HG03103 (cell line): ENCODE data around the gene SHROOM2.

Experiments
- ATAC-seq: cut with Tn5 transposase; IDR thresholded peaks from one replicate; pipeline ENCODE4 v1.9.1; 2021; ENCODE audit warnings: low read depth; ENCODE audit not compliant: unreplicated experiment

Gene SHROOM2

GRCh38 chrX:9860826-9861225 is 74.6 kb downstream of the SHROOM2 start:
- no peak for ATAC-seq

DNA sequence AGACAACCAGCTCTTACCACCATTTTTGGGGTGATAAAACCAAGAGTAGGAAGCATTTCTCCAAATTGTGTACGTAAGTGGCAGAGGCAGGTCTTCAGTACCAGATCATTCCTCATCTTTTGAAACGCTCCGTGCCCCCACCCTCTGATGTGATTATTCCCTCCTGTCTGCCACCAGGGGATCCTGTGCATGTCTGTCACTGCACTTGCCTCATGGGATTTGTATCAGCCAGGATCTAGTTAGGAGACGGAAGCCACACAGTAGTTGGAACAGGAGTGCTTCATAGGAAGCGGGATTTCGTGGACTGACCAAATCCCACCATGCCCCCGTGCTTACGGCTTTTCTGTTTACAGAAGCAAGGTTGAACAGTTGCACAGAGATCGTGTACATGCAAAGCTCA is 75.5 kb downstream of the SHROOM2 start:
- no peak for ATAC-seq

- no peak for ATAC-seq
These were observed 76.3 kb downstream of the SHROOM2 start for GRCh38 chrX:9862525-9862924.

DNA sequence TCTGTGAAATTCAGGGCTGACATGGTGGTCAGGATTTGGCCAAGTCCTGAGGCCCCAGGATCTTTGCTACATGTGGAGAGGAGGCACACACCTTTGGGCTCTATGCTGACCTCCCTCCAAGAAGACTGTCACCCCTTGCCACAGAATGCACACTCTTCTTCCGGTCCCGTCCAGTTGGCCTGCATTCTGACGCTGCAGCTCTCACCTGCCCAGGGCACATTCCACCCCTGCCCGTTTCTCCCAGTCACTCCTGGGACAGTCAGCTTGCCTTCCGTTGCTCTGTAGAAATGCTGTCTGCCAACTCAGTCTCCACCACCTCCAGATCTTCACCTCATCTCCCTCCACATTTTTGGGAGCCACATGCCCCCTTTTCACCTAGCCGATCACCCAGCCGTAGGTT is 76.7 kb downstream of the SHROOM2 start:
- no peak for ATAC-seq

GRCh38 chrX:9864011-9864410 is 77.8 kb downstream of the SHROOM2 start:
- ATAC-seq: no peak

- no peak for ATAC-seq
These were observed 79.7 kb downstream of the SHROOM2 start for GRCh38 chrX:9865804-9866472.

GRCh38 chrX:9866633-9867032 is 80.4 kb downstream of the SHROOM2 start:
- ATAC-seq: no peak

DNA sequence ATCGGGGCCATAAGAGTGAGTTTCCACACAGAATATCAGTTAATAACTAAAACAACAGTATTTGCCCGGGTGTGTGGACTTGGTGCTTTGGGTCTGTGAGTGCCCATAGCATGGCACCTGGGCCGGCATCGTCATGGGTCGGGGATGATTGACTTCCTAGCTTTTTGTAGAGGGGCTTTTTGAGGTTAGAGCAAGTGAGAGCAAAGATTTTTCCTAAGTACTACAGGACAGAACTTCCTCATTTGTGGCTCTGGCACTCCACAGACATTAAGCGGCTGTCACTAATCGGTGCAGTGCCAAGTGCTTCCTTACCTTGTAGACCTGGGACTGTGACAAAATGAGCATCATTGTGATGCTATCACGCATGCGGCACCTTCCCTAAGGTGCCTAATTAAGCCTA is 81.0 kb downstream of the SHROOM2 start:
- ATAC-seq: no peak

DNA sequence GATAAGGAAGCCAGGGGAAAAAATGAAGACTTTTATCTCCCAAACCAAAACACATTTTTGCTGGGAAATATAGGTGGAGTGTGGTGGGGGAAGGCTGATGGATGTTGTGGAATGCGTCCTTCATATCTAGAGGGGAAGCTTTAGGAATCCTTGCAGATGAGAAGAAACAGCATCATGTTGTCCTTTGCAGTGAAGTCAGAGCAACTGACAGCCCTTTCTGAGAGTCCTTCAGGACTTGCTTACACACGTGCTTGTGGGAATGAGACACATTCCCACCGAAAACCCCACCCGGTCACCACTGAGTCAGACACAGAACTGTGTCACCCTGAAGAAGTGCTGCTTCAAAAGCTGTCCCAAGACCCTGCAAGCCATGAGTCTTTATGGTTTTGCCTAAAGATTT is 81.5 kb downstream of the SHROOM2 start:
- no peak for ATAC-seq

- no peak for ATAC-seq
These were observed 85.6 kb downstream of the SHROOM2 start for GRCh38 chrX:9871701-9872268.

DNA sequence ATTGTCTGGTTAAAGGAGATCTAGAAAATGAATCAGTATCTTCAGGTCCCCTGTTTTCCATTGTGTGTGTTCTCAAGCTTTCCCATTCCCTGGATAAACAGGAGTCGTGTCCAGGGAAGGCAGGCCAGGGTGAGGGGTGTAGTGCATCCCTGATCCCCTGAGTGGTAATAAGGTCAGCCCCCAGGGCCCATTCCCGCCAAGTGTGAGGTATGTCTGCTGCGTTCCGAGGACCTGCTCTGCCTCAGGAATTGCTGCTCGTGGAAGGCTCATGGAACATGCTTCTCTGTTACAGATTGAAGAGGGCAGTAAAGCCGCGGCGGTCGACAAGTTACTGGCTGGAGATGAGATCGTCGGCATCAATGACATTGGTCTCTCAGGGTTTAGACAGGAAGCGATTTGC is 87.1 kb downstream of the SHROOM2 start:
- no peak for ATAC-seq

DNA sequence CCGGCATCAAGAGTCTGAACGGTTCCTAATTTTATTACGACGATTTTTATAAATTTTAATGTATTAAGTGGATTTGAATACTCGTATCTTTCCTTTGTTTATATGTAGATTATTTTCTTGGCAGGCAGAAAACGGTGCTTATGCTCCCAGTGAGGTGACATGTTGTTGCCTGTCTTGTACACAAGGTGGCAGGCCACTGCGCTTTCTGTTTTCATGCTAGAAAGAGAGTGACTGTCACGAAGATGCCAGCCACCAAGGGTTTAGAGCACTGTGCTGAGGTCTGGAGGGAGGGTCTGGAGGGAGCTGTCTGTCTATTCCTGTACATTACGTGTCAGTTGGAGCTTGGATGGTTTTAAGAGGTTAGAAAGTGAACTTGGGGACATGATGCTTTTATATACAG is 87.7 kb downstream of the SHROOM2 start:
- ATAC-seq: peak; percentile 77

DNA sequence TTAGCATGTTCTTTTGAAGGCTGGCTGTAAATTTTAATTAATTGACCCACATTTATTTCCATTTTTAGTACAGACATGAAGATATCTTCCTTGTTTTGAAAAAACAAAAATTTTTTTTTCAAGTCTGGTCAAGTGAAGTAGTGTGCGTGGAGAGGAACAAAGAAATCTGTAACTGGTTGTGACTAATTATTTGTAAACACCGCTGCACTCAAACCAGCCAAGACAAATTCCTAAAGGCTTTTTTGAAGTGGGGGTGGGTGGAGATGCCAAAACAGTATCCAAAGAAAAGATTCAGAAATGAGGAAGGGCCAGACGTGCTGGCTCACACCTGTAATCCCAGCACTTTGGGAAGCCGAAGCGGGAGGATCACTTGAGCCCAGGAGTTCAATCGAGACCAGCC is 88.3 kb downstream of the SHROOM2 start:
- ATAC-seq: no peak

DNA sequence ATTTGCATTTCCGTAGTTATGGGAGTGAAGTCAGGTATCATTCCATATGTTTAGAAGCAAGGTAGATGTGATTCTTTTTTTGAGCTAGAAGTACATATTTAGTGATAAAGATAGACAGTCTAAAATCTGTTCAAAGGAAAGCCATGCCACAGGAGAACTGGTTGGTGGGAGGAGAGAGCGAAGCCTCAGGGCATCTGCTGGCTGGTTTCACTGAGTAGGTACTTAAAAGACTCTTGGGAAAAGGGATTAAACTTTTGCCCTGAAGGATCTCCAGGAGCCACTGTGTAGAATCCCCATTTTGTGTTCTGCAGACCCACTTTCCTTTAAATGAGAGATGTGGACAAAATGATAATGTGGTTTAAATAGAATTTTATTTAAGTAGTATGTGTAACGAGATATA is 89.6 kb downstream of the SHROOM2 start:
- no peak for ATAC-seq

GRCh38 chrX:9876201-9876600 is 90.0 kb downstream of the SHROOM2 start:
- no peak for ATAC-seq

DNA sequence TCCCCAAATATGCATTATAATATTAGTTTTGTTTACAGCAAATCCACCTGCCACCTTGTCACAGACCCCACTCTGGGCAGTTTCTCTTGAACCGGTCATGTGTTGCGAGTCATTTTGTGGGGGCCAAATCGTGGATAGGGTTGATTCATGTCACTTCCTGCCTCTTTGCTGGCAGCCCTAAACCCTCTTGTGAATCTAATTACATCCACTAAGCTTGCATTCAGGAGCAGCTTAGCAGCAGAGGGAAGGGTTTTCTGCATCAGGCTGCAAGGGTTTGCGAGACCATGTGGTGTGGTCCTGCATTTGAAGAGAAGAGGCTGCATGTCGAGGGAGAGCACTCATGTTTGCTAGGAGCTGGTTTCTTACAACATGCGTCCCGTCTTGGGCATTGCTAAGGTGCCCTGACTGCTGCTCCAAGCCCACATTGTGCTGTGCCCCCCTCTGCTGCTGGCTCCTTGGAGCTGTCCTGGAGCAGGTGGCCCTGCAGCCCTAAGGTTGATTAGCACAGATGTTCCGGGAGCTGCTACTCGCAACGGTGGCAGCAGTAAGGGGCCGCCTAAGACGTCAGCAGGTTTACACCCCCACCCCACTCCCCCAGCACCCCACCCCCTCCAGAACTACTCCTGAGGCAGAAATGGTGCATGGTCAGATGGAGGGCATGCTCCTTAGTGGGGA is 92.1 kb downstream of the SHROOM2 start:
- ATAC-seq: no peak

- ATAC-seq: no peak
These were observed 94.0 kb downstream of the SHROOM2 start for GRCh38 chrX:9880237-9880636.

DNA sequence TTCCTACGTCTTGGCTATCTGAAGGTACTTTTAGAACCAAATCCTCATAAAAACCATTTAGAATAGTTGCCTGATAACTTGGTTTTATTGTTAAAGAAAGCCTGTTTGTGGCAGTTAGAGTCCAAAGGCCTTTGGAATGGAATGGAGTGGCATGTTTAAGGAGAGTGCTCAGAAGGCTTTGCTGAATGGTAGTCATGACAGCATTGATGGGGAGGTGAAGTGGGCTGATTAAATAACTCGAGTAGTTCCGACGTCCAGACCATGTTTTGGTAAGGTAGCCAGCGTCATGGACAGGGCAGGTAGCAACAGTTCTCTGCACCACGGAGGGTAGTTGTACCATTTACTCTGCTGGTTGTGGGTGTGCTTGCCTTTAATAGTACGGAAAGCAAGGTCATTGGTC is 94.6 kb downstream of the SHROOM2 start:
- ATAC-seq: no peak

GRCh38 chrX:9882669-9883446 is 96.6 kb downstream of the SHROOM2 start:
- ATAC-seq: no peak

GRCh38 chrX:9884031-9884779 is 98.0 kb downstream of the SHROOM2 start:
- ATAC-seq: no peak

- ATAC-seq: no peak
These were observed 98.9 kb downstream of the SHROOM2 start for GRCh38 chrX:9885150-9885549.
